Neural cell (in vitro differentiated cells): Measurements from ENCODE around the gene CD1E. TPM values are rescaled to one million over a fixed set of nuclear protein-coding genes. Genes with fewer than 3 reads are reported as not detected.

Experiments
- H2AFZ ChIP-seq: fragments of 200-600, 300-800 bp; sonication (generic), shearing (Covaris generic); 2 replicates; pipeline ENCODE4 v1.6.0; 2014; ENCODE audit warnings: low read depth, mild to moderate bottlenecking, antibody characterized with exemption, low read length, moderate library complexity
- H3F3A ChIP-seq: fragments of 200-600 bp; shearing (Covaris generic); 2 replicates; pipeline ENCODE4 v1.6.1; 2016; ENCODE audit warnings: mild to moderate bottlenecking, moderate library complexity, mixed read lengths, antibody characterized with exemption, low read length; ENCODE audit not compliant: insufficient read depth, poor library complexity, severe bottlenecking
- H3K27ac ChIP-seq: fragments of 200-600, 300-800 bp; sonication (generic), shearing (Covaris generic); 2 replicates; pipeline ENCODE4 v1.5.1; 2014; ENCODE audit warnings: mild to moderate bottlenecking, low read length, moderate library complexity
- H3K27me3 ChIP-seq: fragments of 300-800, 200-600 bp; sonication (generic), shearing (Covaris generic); 2 replicates; pipeline ENCODE4 v1.6.0; 2014; ENCODE audit warnings: mild to moderate bottlenecking, low read depth, low read length, moderate library complexity; ENCODE audit not compliant: insufficient read depth
- H3K36me3 ChIP-seq: fragments of 300-800, 200-600 bp; sonication (generic), shearing (Covaris generic); 2 replicates; pipeline ENCODE4 v1.5.1; 2014; ENCODE audit warnings: mild to moderate bottlenecking, antibody characterized with exemption, low read length, moderate library complexity; ENCODE audit not compliant: insufficient read depth
- H3K4me2 ChIP-seq: fragments of 300-800, 200-600 bp; sonication (generic), shearing (Covaris generic); 2 replicates; pipeline ENCODE4 v1.6.0; 2014; ENCODE audit warnings: mild to moderate bottlenecking, low read length
- H3K4me3 ChIP-seq: fragments of 300-800, 200-600 bp; sonication (generic), shearing (Covaris generic); 2 replicates; pipeline ENCODE4 v1.5.1; 2014; ENCODE audit warnings: mild to moderate bottlenecking, low read length, moderate library complexity
- H3K79me2 ChIP-seq: fragments of 200-600 bp; shearing (Covaris generic); replicated peaks from 2 replicates; pipeline ENCODE4 v1.6.0; 2014; ENCODE audit warnings: mild to moderate bottlenecking, low read length, moderate library complexity; ENCODE audit not compliant: insufficient read depth
- H3K9ac ChIP-seq: fragments of 300-800, 200-600 bp; sonication (generic), shearing (Covaris generic); 2 replicates; pipeline ENCODE4 v1.6.1; 2016; ENCODE audit warnings: mild to moderate bottlenecking, low read length, mixed read lengths
- H3K9me2 ChIP-seq: fragments of 200-600 bp; shearing (Covaris generic); 2 replicates; pipeline ENCODE4 v1.6.1; 2016; ENCODE audit warnings: mild to moderate bottlenecking, low read length, mixed read lengths; ENCODE audit not compliant: insufficient read depth
- H3K9me3 ChIP-seq: fragments of 200-600, 300-800 bp; sonication (generic), shearing (Covaris generic); 2 replicates; pipeline ENCODE4 v1.6.1; 2016; ENCODE audit warnings: mild to moderate bottlenecking, mixed run types, low read length, moderate library complexity, mixed read lengths
- H4K20me1 ChIP-seq: fragments of 200-600 bp; shearing (Covaris generic); 2 replicates; pipeline ENCODE4 v1.6.1; 2016; ENCODE audit warnings: mild to moderate bottlenecking, mixed run types; ENCODE audit not compliant: insufficient read depth
- CTCF ChIP-seq: fragments of 450-650 bp; IDR thresholded peaks from 2 replicates; pipeline ENCODE4 v1.5.1; 2014; ENCODE audit warnings: antibody characterized with exemption, mild to moderate bottlenecking, moderate library complexity; ENCODE audit not compliant: poor library complexity, severe bottlenecking
- EP300 ChIP-seq: fragments of 450-650 bp; conservative IDR thresholded peaks from 2 replicates; pipeline ENCODE4 v1.6.1; 2014; ENCODE audit warnings: antibody characterized with exemption, mild to moderate bottlenecking, moderate library complexity; ENCODE audit not compliant: poor library complexity, severe bottlenecking
- EZH2 ChIP-seq: fragments of 200-600, 300-800 bp; shearing (Covaris generic), sonication (generic); IDR thresholded peaks from 2 replicates; pipeline ENCODE4 v1.6.1; 2014; ENCODE audit warnings: antibody characterized with exemption, low read length, borderline replicate concordance, mild to moderate bottlenecking; ENCODE audit not compliant: insufficient read depth, poor library complexity, severe bottlenecking
- MXI1 ChIP-seq: fragments of 450-650 bp; conservative IDR thresholded peaks from 2 replicates; pipeline ENCODE4 v1.6.1; 2014; ENCODE audit warnings: antibody characterized with exemption, mild to moderate bottlenecking; ENCODE audit not compliant: poor library complexity, severe bottlenecking
- POLR2AphosphoS5 ChIP-seq: IDR thresholded peaks from 2 replicates; pipeline ENCODE4 v1.6.1; 2012
- RAD21 ChIP-seq: fragments of 450-650 bp; conservative IDR thresholded peaks from 2 replicates; pipeline ENCODE4 v1.6.1; 2014; ENCODE audit warnings: antibody characterized with exemption, mild to moderate bottlenecking, moderate library complexity
- REST ChIP-seq: IDR thresholded peaks from 2 replicates; pipeline ENCODE4 v1.6.1; 2012; ENCODE audit warnings: borderline replicate concordance
- SMC3 ChIP-seq: fragments of 450-650 bp; conservative IDR thresholded peaks from 2 replicates; pipeline ENCODE4 v1.6.1; 2014; ENCODE audit warnings: antibody characterized with exemption, mild to moderate bottlenecking, moderate library complexity; ENCODE audit not compliant: poor library complexity
- TAF1 ChIP-seq: IDR thresholded peaks from 2 replicates; pipeline ENCODE4 v1.6.1; 2012; ENCODE audit warnings: low read depth
- polyA plus RNA-seq: library from polyadenylated mRNA; depleted of rRNA; stranded (reverse); fragments of >200 nt; gene quantifications from 2 replicates; pipeline ENCODE4 v1.2.3, GENCODE V29; 2014

The CD1E gene
- polyA plus RNA-seq, 1 donor from 2014 or later = not detected

GRCh38 chr1:158354255-158354654, 561 bp downstream of the CD1E start:
- H3K9me3 ChIP-seq = no peaks in the 10 kb centered on the region
- H3F3A ChIP-seq = no peaks in the 10 kb centered on the region
- H2AFZ ChIP-seq = no peak overlapping the region
- H3K36me3 ChIP-seq = no peaks in the 10 kb centered on the region
- no peak overlapping the region for H3K4me2 ChIP-seq
- H3K9ac ChIP-seq = no peak overlapping the region
- no peaks in the 10 kb centered on the region for H4K20me1 ChIP-seq
- H3K4me3 ChIP-seq = no peak overlapping the region
- H3K9me2 ChIP-seq = no peaks in the 10 kb centered on the region
- H3K27me3 ChIP-seq = no peaks in the 10 kb centered on the region
- H3K79me2 ChIP-seq = no peaks in the 10 kb centered on the region
- TF ChIP-seq POLR2AphosphoS5 (no peak), EZH2 (no peak), CTCF (no peak), RAD21 (no peak), REST (no peak), EP300 (no peak), SMC3 (no peak), TAF1 (no peak), MXI1 (no peak)
- no peak overlapping the region for H3K27ac ChIP-seq

- Histone ChIP-seq H3K36me3 (no peaks in the 10 kb centered on the region), H3K4me3 (no peak overlapping the region), H3K9me3 (no peaks in the 10 kb centered on the region), H3F3A (no peaks in the 10 kb centered on the region), H3K27me3 (no peaks in the 10 kb centered on the region), H3K79me2 (no peaks in the 10 kb centered on the region), H4K20me1 (no peaks in the 10 kb centered on the region), H3K27ac (no peak overlapping the region), H2AFZ (no peak overlapping the region), H3K9me2 (no peaks in the 10 kb centered on the region), H3K9ac (no peak overlapping the region), H3K4me2 (no peak overlapping the region)
- TF ChIP-seq MXI1 = no peak
- no peak for TF ChIP-seq SMC3
- no peak for TF ChIP-seq RAD21
- TF ChIP-seq EP300 = no peak
- no peak for TF ChIP-seq POLR2AphosphoS5
- TF ChIP-seq REST = no peak
- no peak for TF ChIP-seq TAF1
- no peak for TF ChIP-seq EZH2
- TF ChIP-seq CTCF = no peak
Measured at GRCh38 chr1:158355773-158356285, 2.1 kb downstream of the CD1E start.
